ENCODE data around the gene CD52.
A peak's percentile ranks its signal among the peaks of the same experiment; 100 is the strongest.

Gene CD52

GRCh38 chr1:26279456-26280332 is 38.1 kb upstream of the CD52 start, which contains the start of gene SH3BGRL3:
Gene SH3BGRL3 (plus strand): TSS chr1:26280086. CDS start chr1:26280156, 70 bp downstream.
- peaks cover 3% of the 10 kb centered on the region for H3K36me3 ChIP-seq (ENCODE audit: control insufficient read depth, insufficient read depth, low read length)
- peak within 1 kb of the TSS; percentile 75 for H3K4me3 ChIP-seq (ENCODE audit: low read length)
- no peaks in the 10 kb centered on the region for H3K27me3 ChIP-seq (ENCODE audit: control insufficient read depth, insufficient read depth, low read length)
- H3K4me1 ChIP-seq (ENCODE audit: control insufficient read depth, insufficient read depth, low read length) = peaks cover 7% of the 10 kb centered on the region
- peak within 1 kb of the TSS; percentile 71 for H3K27ac ChIP-seq (ENCODE audit: low read depth, low read length)
- H3K9ac ChIP-seq (ENCODE audit: low read length) = peak within 1 kb of the TSS; percentile 75

DNA sequence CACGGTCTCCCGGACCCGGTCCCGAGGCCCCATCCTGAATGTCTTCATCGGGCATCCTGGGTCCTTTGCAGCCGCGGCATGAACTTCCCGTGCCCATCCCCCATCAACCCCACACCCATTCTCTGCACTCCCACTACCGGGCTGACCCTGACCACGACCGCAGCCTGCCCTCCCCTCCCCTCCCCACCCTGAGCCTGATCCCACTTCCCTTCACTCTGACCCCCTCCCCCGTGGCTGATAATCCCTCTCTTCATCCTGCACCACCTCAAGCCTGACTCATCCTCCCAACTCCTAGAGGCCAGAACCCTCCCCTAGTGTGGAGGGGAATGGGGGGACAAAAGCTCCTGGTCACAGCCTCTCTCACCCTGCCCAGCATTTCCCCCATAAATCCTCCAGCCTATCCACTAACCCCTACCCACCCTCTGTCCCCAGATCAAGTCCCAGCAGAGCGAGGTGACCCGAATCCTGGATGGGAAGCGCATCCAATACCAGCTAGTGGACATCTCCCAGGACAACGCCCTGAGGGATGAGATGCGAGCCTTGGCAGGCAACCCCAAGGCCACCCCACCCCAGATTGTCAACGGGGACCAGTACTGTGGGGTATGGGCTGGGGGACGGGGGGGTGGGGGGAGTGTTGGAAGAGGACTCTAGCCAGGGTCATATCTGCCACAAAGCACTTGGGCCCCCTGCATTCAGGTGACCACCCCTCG is 37.3 kb upstream of the CD52 start:
- H3K27ac ChIP-seq (ENCODE audit: low read depth, low read length) = peak overlapping the region; percentile 71
- peak overlapping the region; percentile 54 for H3K9ac ChIP-seq (ENCODE audit: low read length)
- peak overlapping the region; percentile 75 for H3K4me3 ChIP-seq (ENCODE audit: low read length)
- peaks cover 7% of the 10 kb centered on the region for H3K4me1 ChIP-seq (ENCODE audit: control insufficient read depth, insufficient read depth, low read length)
- peaks cover 3% of the 10 kb centered on the region for H3K36me3 ChIP-seq (ENCODE audit: control insufficient read depth, insufficient read depth, low read length)
- no peaks in the 10 kb centered on the region for H3K27me3 ChIP-seq (ENCODE audit: control insufficient read depth, insufficient read depth, low read length)

DNA sequence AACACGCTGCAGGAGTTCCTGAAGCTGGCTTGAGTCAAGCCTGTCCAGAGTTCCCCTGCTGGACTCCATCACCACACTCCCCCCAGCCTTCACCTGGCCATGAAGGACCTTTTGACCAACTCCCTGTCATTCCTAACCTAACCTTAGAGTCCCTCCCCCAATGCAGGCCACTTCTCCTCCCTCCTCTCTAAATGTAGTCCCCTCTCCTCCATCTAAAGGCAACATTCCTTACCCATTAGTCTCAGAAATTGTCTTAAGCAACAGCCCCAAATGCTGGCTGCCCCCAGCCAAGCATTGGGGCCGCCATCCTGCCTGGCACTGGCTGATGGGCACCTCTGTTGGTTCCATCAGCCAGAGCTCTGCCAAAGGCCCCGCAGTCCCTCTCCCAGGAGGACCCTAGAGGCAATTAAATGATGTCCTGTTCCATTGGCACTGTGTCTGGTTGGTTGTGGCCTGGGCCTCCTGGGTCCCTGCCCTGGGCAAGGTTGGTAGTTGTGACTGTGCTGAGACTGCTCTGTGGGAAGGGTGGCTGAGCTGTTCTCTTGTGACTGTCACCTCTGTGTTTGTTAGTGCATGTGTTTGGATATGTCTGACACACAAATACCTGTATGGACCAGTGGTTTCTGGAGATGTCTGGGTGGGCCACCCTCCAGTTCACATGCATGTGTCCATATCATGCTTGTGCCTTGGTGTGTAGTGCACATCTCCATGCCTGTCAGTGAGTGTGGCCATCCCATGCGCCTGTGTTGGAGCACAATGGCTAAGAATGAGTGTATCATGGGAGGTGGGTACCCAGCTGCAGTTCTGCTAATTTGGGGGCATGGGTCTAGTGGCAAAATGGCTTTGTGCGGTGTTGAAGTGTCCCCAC is 36.4 kb upstream of the CD52 start:
- H3K27ac ChIP-seq (ENCODE audit: low read depth, low read length) = no peak overlapping the region
- peak overlapping the region; percentile 75 for H3K4me3 ChIP-seq (ENCODE audit: low read length)
- H3K36me3 ChIP-seq (ENCODE audit: control insufficient read depth, insufficient read depth, low read length) = peaks cover 3% of the 10 kb centered on the region
- peak overlapping the region; percentile 24 for H3K9ac ChIP-seq (ENCODE audit: low read length)
- H3K4me1 ChIP-seq (ENCODE audit: control insufficient read depth, insufficient read depth, low read length) = peaks cover 7% of the 10 kb centered on the region
- H3K27me3 ChIP-seq (ENCODE audit: control insufficient read depth, insufficient read depth, low read length) = no peaks in the 10 kb centered on the region

DNA sequence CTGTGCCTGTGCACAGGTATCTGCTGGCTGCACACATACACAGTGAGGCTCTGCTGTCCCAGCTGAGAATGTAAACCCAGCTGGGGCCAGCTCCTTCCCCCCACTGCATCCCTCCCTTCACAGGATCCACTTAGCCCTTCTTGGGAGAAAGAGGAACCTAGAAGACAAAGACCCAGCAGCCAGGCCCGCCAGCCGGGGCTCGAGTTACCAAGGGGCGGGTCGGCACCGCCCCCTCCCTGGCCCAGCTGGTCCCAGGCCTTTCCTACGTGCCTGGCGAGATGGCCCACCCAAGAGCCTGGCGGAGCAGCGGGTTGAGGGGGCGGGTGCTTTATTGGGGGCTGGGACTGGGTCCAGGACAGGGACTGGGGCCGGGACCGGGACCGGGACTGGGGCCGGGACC is 35.8 kb upstream of the CD52 start:
- H3K4me1 ChIP-seq (ENCODE audit: control insufficient read depth, insufficient read depth, low read length) = peaks cover 7% of the 10 kb centered on the region
- no peak overlapping the region for H3K9ac ChIP-seq (ENCODE audit: low read length)
- no peaks in the 10 kb centered on the region for H3K27me3 ChIP-seq (ENCODE audit: control insufficient read depth, insufficient read depth, low read length)
- H3K36me3 ChIP-seq (ENCODE audit: control insufficient read depth, insufficient read depth, low read length) = peaks cover 3% of the 10 kb centered on the region
- H3K27ac ChIP-seq (ENCODE audit: low read depth, low read length) = no peak overlapping the region
- peak overlapping the region; percentile 22 for H3K4me3 ChIP-seq (ENCODE audit: low read length)

DNA sequence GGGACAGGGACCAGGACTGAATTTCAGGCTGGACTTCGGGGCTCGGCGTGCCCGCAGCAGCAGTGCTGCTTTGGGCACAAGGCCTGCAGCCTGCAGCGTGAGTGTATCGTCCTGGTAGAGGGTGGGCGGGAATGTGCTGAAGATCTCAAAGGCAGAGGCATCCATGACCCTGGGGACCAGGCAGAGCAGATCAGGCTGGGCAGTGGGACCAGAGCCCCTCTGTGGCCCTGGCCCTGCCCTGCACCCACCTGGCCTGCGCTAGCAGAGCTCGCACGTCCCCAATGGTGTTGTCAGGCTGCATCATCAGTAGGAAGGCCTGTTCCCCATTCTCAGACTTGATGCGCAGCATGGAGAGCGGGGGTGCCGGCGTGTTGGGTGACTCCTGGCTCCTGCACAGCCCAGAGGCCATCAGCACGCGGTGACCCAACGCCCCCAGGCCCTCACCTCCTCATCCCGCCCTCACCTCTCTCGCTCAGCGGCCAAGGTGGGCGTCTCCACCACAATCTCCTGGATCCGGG is 35.3 kb upstream of the CD52 start:
- Histone ChIP-seq H3K4me1 (ENCODE audit: control insufficient read depth, insufficient read depth, low read length) (peaks cover 7% of the 10 kb centered on the region), H3K36me3 (ENCODE audit: control insufficient read depth, insufficient read depth, low read length) (peaks cover 3% of the 10 kb centered on the region), H3K27me3 (ENCODE audit: control insufficient read depth, insufficient read depth, low read length) (no peaks in the 10 kb centered on the region), H3K27ac (ENCODE audit: low read depth, low read length) (no peak overlapping the region), H3K9ac (ENCODE audit: low read length) (no peak overlapping the region), H3K4me3 (ENCODE audit: low read length) (no peak overlapping the region)

DNA sequence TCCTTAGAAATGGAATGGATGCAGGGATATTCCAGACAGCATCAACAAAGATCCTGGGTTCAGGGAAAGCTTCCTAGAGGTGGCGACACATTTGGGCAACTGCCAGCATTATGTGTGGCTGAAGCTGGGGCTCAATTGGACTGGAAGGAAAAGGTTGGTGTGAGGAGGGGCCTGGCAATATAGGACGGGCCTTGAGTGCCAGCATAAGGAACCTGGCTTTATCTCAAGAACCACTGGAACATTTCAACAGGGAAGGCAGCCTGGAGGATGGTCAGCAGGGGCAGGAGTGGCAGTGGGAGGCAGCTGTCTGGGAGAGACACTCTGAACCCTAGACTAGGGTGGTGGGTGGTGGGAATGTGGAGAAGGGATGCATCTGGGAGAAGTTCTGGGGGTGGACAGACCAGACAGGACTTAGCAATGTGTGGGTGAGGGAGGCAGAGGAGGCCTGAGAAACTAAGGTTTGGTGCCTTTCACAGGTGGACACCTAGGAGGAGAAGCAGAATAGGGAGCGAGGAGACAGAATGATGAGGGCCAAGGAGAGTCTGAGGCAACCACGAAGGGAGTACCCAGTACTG is 34.4 kb upstream of the CD52 start:
- Histone ChIP-seq H3K4me3 (ENCODE audit: low read length) (no peak overlapping the region), H3K36me3 (ENCODE audit: control insufficient read depth, insufficient read depth, low read length) (peaks cover 3% of the 10 kb centered on the region), H3K27ac (ENCODE audit: low read depth, low read length) (no peak overlapping the region), H3K4me1 (ENCODE audit: control insufficient read depth, insufficient read depth, low read length) (peaks cover 7% of the 10 kb centered on the region), H3K9ac (ENCODE audit: low read length) (no peak overlapping the region), H3K27me3 (ENCODE audit: control insufficient read depth, insufficient read depth, low read length) (no peaks in the 10 kb centered on the region)

GRCh38 chr1:26283871-26284596 is 33.7 kb upstream of the CD52 start:
- H3K4me3 ChIP-seq (ENCODE audit: low read length) = no peak overlapping the region
- H3K4me1 ChIP-seq (ENCODE audit: control insufficient read depth, insufficient read depth, low read length) = peaks cover 5% of the 10 kb centered on the region
- no peak overlapping the region for H3K27ac ChIP-seq (ENCODE audit: low read depth, low read length)

DNA sequence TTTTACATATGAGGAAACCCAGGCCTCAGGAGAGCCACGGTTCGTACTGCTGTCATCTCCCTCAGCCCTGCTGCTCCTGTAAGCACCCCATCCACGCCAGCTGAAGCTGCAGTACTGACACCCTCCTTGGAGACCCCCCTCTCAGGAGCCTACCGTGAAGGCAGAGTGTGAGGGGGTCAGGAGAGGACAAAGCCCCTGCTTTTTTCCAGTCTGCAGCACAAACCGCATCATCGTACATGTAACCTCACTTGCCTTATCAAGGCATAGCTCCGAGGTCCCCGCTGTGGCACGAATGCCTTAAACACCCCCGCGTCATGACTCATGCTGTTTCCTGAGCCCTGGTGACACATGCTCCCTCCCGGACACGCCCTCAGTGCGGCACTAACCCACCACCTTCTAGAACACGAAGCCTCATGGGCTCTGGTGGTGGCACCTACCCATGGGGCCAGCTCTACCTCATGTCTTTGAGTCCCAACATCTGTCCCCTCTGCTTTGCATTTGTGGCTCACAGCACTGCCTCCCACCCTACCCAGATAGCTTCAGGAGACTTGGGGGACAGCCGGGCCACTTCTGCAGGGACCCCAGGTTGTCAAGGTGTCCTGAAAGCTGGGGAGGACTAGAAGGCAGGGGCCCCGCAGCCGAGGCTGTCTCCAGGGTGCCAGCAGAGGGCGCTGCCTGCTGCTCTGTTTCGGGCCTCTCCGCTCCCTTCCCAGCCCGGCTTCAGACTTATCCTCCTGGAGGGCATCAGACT is 33.0 kb upstream of the CD52 start:
- Histone ChIP-seq H3K4me3 (ENCODE audit: low read length) (no peak overlapping the region), H3K36me3 (ENCODE audit: control insufficient read depth, insufficient read depth, low read length) (peaks cover 3% of the 10 kb centered on the region), H3K27me3 (ENCODE audit: control insufficient read depth, insufficient read depth, low read length) (no peaks in the 10 kb centered on the region), H3K9ac (ENCODE audit: low read length) (no peak overlapping the region), H3K4me1 (ENCODE audit: control insufficient read depth, insufficient read depth, low read length) (no peaks in the 10 kb centered on the region), H3K27ac (ENCODE audit: low read depth, low read length) (no peak overlapping the region)

More at GRCh38 chr1:26283871-26284596, 33.7 kb upstream of the CD52 start:
- Histone ChIP-seq H3K9ac (ENCODE audit: low read length) (no peak overlapping the region), H3K36me3 (ENCODE audit: control insufficient read depth, insufficient read depth, low read length) (peaks cover 3% of the 10 kb centered on the region), H3K27me3 (ENCODE audit: control insufficient read depth, insufficient read depth, low read length) (no peaks in the 10 kb centered on the region)

DNA sequence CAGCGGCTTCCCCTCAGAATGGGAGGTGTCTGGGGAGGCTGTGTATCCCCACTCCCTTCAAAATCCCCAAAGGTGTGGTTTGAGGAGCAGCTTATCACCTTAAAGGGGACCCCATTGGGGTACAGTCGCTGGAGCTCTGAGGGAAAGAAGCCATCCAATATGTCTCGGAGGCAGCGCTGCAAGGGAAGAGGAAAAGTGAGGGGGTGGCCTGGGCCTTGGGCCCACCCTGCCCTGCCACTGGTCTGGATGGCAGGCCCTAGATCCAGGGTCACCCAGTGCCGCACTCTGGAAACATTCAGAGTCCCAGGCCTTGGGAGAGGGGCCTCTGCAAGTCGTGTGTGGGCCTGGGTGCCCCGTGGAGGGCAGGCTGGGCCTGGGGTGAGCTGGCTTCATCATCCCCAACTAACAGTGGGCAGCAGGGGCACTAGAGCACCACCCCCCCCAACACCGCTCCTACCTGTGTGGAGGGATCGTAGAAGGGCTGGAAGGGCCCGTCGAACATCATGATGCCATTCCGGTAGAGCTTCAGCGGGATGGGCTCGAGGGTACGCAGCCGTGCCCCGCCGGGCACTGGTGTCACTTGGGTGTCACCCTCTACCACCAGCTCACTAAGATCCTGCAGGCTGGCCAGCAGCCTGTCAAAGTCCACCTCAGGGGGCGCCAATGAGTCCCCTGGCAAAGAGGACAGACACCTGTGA is 32.2 kb upstream of the CD52 start:
- no peak overlapping the region for H3K9ac ChIP-seq (ENCODE audit: low read length)
- no peaks in the 10 kb centered on the region for H3K27me3 ChIP-seq (ENCODE audit: control insufficient read depth, insufficient read depth, low read length)
- no peak overlapping the region for H3K27ac ChIP-seq (ENCODE audit: low read depth, low read length)
- peaks cover 3% of the 10 kb centered on the region for H3K36me3 ChIP-seq (ENCODE audit: control insufficient read depth, insufficient read depth, low read length)
- H3K4me3 ChIP-seq (ENCODE audit: low read length) = no peak overlapping the region
- no peaks in the 10 kb centered on the region for H3K4me1 ChIP-seq (ENCODE audit: control insufficient read depth, insufficient read depth, low read length)

- H3K27ac ChIP-seq (ENCODE audit: low read depth, low read length) = no peak overlapping the region
- no peaks in the 10 kb centered on the region for H3K27me3 ChIP-seq (ENCODE audit: control insufficient read depth, insufficient read depth, low read length)
- H3K4me1 ChIP-seq (ENCODE audit: control insufficient read depth, insufficient read depth, low read length) = no peaks in the 10 kb centered on the region
- H3K4me3 ChIP-seq (ENCODE audit: low read length) = no peak overlapping the region
- H3K9ac ChIP-seq (ENCODE audit: low read length) = no peak overlapping the region
- peaks cover 3% of the 10 kb centered on the region for H3K36me3 ChIP-seq (ENCODE audit: control insufficient read depth, insufficient read depth, low read length)
Measured at GRCh38 chr1:26286064-26286416, 31.7 kb upstream of the CD52 start.

All from rectal smooth muscle tissue (tissue), 1 donor.